Activated effector memory CD4-positive, alpha-beta T cell treated with Interleukin-2 at 50 U/mL for 16 hours (primary cell): ENCODE measurements around the gene WBP2.
"Not testable (repeated sequence)": the region's sequence is repeated elsewhere in the genome, so short reads cannot be mapped to it uniquely, and the experiment has no call there.

Experiments used
- DNase-seq: peaks from one replicate; pipeline ENCODE4 v3.0.0-alpha.2; 2020

Gene WBP2

DNA sequence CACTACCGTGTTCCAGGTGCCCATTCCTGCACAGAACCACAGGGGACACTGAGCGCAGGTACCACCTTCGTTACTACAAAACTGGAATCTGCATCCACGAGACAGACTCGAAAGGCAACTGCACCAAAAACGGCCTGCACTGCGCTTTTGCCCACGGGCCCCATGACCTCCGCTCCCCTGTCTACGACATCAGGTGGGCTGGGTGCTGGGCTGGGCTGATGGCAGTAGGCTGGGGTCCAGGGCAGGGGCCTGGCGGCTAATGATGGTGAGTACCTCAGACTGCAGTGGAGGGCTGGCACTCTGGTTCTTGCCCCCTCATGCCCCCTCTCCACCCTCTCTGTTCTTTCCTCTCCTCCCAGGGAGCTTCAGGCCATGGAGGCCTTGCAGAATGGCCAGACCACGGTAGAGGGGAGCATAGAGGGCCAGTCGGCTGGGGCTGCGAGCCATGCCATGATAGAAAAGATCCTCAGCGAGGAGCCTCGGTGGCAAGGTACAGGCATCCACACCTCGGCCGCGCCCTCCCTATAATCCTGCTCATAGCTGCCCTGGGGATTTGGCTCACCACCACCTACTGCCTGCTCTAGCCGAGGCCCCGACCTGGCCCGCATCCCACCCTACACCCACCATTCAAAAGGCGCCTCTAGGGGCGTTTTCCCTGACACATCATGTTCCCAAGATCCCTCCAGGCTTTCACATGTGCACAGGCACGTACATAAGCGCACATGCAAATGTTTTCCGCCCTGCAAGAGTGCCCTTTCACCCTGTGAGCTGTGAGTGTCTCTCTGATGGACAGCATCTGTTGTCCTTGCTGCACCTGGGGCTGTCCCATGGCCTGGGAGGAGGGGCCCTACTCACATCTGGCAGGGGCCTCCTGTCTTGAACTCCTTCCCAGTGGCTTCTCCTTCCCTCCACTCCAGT lies 42.8 kb downstream of the WBP2 start:
- DNase-seq = no peak

GRCh38 chr17:75811174-75811573 lies 44.0 kb downstream of the WBP2 start:
- DNase-seq = no peak

- not testable (repeated sequence) for DNase-seq
Measured at GRCh38 chr17:75810756-75811155, 44.4 kb downstream of the WBP2 start.

GRCh38 chr17:75810216-75810615 lies 44.9 kb downstream of the WBP2 start:
- DNase-seq = no peak

- DNase-seq = no peak
Measured at GRCh38 chr17:75809631-75810111, 45.5 kb downstream of the WBP2 start.

GRCh38 chr17:75808905-75809621 lies 46.1 kb downstream of the WBP2 start:
- DNase-seq = no peak

GRCh38 chr17:75808549-75808904 lies 46.6 kb downstream of the WBP2 start:
- DNase-seq = no peak

GRCh38 chr17:75807861-75808260 lies 47.3 kb downstream of the WBP2 start:
- no peak for DNase-seq

- no peak for DNase-seq
Measured at GRCh38 chr17:75806822-75807500, 48.2 kb downstream of the WBP2 start.

DNA sequence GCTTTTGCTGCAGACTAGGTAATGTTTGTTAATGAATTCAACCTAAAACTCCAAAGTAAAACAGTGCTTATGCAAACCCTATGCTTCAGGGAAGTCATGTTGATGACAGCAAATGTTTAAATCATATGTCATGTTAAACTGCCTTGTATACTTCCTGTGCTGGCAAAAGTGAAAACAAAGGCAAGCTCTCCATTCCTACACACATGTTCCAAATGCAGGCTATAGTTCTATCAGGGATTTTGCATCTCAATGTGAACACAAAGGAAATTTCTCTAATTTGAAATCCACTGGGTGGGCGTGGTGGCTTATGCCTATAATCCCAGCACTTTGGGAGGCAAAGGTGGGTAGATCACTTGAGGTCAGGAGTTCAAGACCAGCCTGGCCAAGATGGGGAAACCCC lies 51.3 kb downstream of the WBP2 start:
- no peak for DNase-seq

- no peak for DNase-seq
Measured at GRCh38 chr17:75799402-75799801, 55.7 kb downstream of the WBP2 start.

DNA sequence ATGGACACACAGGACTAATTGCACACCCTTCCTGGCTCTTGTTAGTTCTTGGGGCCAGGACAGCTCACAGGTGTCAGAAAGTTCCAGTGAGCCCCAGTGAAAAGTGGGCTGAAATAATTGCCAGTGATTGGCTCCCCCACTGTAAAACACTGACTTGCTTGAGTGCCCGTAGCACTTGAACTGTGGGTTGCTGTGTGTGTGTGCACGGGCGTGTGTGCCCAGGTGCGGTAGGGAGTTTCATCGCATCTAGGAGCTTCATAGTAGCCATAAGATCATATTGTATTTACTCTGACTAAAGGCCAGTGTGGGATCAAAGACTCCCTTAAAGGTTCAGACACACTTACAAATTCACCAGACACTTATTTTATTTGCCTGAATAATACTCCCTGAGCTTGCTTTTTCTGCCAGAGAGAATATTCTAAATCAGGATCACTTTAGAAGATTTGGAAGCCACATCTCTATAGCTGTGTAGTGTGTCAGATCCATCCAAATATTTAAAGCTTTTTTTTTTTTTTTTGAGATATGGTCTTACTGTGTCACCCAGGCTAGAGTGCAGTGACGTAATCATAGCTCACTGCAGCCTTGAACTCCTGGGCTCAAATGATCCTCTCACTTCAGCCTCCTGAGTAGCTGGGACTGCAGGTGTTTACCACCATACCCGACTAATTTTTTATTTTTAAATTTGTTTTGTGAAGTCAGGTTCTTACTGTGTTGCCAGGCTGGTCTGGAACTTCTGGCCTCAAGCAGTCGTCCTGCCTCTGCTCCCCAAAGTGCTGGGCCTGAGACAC lies 59.1 kb downstream of the WBP2 start:
- no peak for DNase-seq
